GM18517 (cell line): Measurements from ENCODE around the gene NECTIN3.

Source experiments
- ATAC-seq: cut with Tn5 transposase; IDR thresholded peaks from one replicate; pipeline ENCODE4 v1.9.1; 2021; ENCODE audit warnings: mild to moderate bottlenecking, moderate library complexity; ENCODE audit not compliant: unreplicated experiment

Gene NECTIN3

GRCh38 chr3:111071257-111072030 lies at the start of gene NECTIN3:
NECTIN3 (plus strand) TSS chr3:111071816; CDS start chr3:111072018, 202 bp downstream.
- peak; percentile 50 for ATAC-seq

GRCh38 chr3:111027868-111028267 lies 43.7 kb upstream of the NECTIN3 start:
- no peak for ATAC-seq

- ATAC-seq = no peak
These were observed 40.1 kb upstream of the NECTIN3 start for GRCh38 chr3:111031538-111031937.

- ATAC-seq = no peak
These were observed 38.9 kb upstream of the NECTIN3 start for GRCh38 chr3:111032677-111033076.

- no peak for ATAC-seq
These were observed 38.1 kb upstream of the NECTIN3 start for GRCh38 chr3:111033470-111034050.

- no peak for ATAC-seq
These were observed 36.3 kb upstream of the NECTIN3 start for GRCh38 chr3:111035316-111035715.

GRCh38 chr3:111035902-111036301 lies 35.7 kb upstream of the NECTIN3 start:
- no peak for ATAC-seq

- no peak for ATAC-seq
These were observed 30.7 kb upstream of the NECTIN3 start for GRCh38 chr3:111040959-111041358.

GRCh38 chr3:111045564-111045963 lies 26.1 kb upstream of the NECTIN3 start:
- no peak for ATAC-seq

- ATAC-seq = no peak
These were observed 24.6 kb upstream of the NECTIN3 start for GRCh38 chr3:111047042-111047441.

- ATAC-seq = no peak
These were observed 23.7 kb upstream of the NECTIN3 start for GRCh38 chr3:111047812-111048435.

GRCh38 chr3:111051354-111051753 lies 20.3 kb upstream of the NECTIN3 start:
- no peak for ATAC-seq

- ATAC-seq = no peak
These were observed 3.0 kb upstream of the NECTIN3 start for GRCh38 chr3:111068574-111068973.

- ATAC-seq = no peak
These were observed 1.4 kb upstream of the NECTIN3 start for GRCh38 chr3:111069974-111070771.

- ATAC-seq = peak; percentile 3
These were observed 802 bp upstream of the NECTIN3 start for GRCh38 chr3:111070772-111071256.

- ATAC-seq = peak; percentile 40
These were observed 660 bp downstream of the NECTIN3 start for GRCh38 chr3:111072031-111072921.

- ATAC-seq = no peak
These were observed 1.6 kb downstream of the NECTIN3 start for GRCh38 chr3:111073218-111073617.

GRCh38 chr3:111076732-111077131 lies 5.1 kb downstream of the NECTIN3 start:
- no peak for ATAC-seq

GRCh38 chr3:111077369-111077768 lies 5.8 kb downstream of the NECTIN3 start:
- no peak for ATAC-seq

GRCh38 chr3:111080413-111080812 lies 8.8 kb downstream of the NECTIN3 start:
- ATAC-seq = no peak
